HG03565 (cell line): ENCODE data around the gene NINJ2.

ENCODE experiments used
- ATAC-seq: cut with Tn5 transposase; IDR thresholded peaks from one replicate; pipeline ENCODE4 v1.9.1; 2021; ENCODE audit warnings: mild to moderate bottlenecking, moderate library complexity; ENCODE audit not compliant: unreplicated experiment

Gene NINJ2

GRCh38 chr12:553216-554000 lies 109.8 kb downstream of the NINJ2 start:
- no peak for ATAC-seq

- no peak for ATAC-seq
Observed at GRCh38 chr12:552466-552865, 110.8 kb downstream of the NINJ2 start.

DNA sequence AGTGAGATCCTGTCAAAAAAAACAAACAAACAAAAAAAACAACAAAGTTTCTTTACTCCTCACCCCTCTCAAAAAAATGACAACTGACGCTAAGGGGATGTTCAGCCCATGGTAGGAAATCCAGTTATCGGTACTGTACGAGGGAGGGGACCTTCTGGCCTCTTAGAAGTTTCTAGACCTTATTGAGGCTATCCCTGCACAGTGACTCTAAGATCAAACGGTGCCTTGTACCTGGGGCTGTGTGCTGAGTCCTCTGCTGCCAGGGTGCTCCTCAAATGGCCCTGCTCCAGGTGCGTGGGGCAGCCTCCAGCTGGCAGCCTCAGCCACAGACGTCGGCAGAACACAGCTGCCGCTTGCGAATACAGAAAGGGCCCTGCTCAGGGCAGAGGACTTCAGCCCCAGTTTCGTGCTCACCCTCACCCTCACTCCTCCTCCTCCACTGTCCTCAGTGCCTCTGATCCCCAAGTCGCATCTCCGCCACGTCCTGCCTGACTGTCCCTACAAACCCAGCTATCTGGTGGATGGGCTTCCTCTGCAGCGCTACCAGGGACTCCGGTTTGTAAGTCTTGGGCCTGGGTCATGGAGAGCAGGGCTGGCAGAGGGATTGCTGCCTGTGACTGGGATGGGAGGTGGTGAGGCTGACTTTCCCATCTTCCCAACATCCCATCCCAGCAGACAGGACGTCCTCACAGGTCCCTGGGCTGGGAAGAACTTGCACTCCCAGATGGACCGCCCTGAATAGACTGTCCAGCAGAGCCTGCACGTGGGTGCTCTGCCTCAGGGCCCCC lies 112.6 kb downstream of the NINJ2 start:
- ATAC-seq: no peak

DNA sequence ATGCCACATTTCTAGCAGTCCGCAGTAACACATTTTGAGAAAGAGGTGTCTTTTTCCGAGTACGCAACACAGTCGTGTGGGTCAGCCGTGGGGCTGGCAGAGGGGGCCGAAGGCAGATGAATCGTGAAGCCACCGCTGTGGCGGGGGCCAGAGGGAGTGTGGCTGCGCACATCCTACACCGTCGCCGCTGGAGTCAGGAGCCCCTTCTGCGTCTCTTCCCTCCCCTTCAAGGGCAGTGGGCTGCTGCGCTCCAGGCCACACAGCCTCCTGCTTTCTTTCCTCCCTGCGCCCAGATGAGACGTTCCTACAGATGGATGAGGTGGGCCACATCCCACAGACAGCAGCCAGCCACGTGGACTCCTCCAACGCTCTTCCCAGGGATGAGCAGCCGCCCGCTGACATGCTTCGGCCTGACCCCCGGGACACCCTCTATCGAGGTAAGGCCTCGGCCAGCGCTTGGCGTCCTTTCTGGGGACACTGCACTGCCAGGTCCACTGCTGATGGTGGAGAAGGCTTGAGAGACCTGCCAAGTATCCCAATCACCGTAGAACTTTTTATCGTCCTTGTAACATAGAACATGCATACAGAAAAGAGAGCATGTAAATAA lies 113.7 kb downstream of the NINJ2 start:
- ATAC-seq: no peak

DNA sequence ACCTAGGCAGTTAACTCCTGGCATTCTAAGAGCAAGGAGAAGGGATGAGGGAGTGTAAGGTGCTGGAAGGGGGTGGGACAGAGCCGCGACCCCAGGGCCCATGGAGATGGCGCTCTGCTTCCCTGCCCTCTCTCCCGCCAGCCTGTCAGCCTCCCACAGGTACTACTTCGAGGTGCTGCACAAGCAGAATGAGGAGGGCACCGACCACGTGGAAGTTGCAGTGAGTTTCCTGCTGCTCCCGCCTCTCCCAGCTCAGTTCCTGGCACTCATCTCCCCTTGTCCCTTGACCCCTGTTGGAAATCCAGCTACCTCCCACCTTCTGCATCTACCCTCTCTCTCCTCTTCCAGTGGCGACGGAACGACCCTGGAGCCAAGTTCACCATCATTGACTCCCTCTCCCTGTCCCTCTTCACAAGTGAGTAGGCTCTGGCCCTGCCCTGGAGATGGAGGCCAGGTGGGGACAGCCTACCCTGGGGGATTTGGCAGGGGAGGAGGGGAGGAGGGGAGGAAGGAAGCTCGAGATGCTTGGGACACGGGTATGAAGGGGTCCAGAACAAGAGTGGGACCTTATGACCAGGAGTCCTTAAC lies 115.3 kb downstream of the NINJ2 start:
- ATAC-seq: no peak

- no peak for ATAC-seq
Observed at GRCh38 chr12:546920-547845, 116.1 kb downstream of the NINJ2 start.

- no peak for ATAC-seq
Observed at GRCh38 chr12:546265-546919, 116.9 kb downstream of the NINJ2 start.

DNA sequence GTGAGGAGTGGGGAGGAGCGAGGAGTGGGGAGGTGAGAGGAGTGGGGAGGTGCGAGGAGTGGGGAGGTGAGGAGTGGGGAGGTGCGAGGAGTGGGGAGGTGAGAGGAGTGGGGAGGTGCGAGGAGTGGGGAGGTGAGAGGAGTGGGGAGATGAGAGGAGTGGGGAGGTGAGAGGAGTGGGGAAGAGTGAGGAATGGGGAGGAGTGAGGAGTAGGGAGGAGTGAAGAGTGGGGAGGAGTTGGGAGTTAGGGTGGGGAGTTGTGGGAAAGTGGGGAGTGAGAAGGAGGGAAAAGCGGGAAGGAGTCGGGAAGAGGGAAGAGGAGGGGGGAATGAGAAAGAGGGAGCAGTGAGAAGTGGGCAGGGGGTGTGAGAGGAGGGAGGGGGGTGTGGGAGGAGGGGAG lies 117.4 kb downstream of the NINJ2 start:
- ATAC-seq: no peak

DNA sequence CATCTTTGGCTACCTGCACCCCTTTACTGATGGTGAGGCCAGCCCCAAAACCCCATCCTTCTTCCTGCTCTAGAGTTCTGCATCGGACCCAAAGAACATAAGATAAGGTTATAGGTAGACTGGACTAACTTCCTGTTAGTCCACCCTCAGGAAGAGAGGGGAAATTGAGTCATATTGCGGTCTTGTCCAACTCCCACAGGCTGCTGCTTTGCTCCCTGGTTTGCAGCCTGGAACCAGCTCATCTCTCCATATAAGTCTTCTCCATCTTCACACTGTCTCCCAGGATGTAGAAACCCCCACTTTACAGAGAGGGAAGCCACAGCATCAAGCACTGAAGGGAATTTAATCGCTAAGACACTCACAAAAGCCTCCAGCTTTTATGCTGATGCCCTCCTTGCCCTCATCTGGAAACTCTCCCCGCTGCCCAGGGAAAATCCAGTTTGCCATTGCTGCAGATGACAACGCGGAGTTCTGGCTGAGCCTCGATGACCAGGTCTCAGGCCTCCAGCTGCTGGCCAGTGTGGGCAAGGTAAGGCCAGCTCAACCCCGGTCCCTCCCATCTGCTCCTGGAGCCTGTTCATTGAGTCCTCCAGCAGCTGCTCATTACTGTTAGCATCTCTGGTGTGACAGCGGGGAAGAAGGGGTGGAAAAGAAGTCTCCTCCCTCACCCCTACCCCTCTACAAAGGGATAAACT lies 118.2 kb downstream of the NINJ2 start:
- no peak for ATAC-seq

DNA sequence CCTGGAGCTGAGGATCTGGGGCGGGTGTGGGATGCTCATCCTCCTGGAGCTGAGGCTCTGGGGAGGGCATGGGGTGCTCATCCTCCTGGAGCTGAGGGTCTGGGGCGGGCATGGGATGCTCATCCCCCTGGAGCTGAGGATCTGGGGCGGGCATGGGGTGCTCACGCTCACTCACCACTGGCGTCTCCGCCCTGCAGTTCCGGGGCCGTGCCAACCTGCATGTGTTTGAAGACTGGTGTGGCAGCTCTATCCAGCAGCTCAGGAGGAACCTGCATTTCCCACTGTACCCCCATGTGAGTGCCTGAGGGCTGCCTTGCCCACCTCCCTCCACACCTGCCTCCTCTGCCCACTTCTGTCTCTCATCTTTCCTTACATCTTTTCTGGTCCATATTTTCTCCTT lies 119.1 kb downstream of the NINJ2 start:
- no peak for ATAC-seq

DNA sequence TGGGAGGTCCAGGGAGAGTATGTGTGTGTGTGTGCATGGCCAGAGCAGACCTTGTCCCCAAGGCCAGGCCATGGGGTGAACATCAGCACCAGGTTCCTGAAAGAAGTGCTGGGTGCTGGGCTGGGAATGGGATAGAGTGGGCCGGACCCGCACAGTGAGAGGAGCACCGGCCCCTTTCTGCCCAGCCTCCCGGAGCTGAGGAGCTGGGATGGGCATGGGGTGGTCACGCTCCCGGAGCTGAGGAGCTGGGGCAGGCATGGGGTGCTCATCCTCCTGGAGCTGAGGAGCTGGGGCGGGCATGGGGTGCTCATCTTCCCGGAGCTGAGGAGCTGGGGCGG lies 120.2 kb downstream of the NINJ2 start:
- ATAC-seq: no peak

- ATAC-seq: no peak
Observed at GRCh38 chr12:542395-543113, 120.7 kb downstream of the NINJ2 start.

GRCh38 chr12:541676-542324 lies 121.4 kb downstream of the NINJ2 start:
- no peak for ATAC-seq

- ATAC-seq: no peak
Observed at GRCh38 chr12:539540-540310, 123.5 kb downstream of the NINJ2 start.

DNA sequence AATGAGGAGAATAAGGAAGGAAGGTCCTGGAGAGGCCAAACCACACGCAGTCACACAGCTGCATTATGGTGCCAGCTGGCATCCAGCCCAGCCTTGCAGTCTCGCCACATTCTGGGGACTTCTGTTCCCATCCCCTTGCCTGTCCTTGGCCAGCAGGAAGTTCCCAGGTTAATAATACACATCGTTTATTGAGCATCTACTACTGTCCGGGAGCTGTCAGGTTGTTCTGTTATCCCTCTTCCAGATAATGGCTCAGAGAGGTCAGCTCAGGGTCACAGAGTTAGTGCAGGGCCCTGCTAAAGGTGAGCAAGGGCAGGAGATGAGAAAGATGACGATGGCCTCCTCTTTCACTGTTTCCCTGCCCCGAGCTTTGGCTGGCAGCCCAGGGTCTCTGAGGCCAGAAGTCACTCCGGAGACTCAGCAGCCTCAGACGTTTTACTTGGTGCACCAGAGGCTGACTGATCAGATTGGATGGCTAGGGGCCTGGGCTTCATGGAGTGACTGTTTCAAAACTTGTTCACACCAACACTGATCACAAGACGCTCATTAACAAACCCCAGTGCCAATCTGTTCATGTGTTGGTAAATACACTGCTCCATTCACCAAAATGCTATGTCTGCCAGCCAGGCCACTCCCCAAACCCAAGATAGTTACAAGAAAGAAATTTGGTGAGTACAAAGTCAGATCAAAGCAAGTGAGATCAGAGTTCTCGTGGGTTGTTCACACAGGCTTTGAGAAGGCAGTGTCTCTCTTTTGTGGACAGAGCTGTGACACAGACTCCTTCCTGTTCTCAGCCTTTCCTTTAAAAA lies 124.3 kb downstream of the NINJ2 start:
- ATAC-seq: no peak

GRCh38 chr12:537772-538171 lies 125.5 kb downstream of the NINJ2 start:
- no peak for ATAC-seq

- no peak for ATAC-seq
Observed at GRCh38 chr12:536751-537245, 126.4 kb downstream of the NINJ2 start.
